SK-N-MC (cell line): Measurements from ENCODE around the gene TCF7L2.

ENCODE experiments used
- EZH2 ChIP-seq: fragments of 200-600 bp; sonication (generic); IDR thresholded peaks from one replicate; pipeline ENCODE4 v1.6.1; 2017; ENCODE audit warnings: antibody characterized with exemption
- FOXP2 ChIP-seq: optimal IDR thresholded peaks from 2 replicates; pipeline ENCODE3; 2011; ENCODE audit warnings: mild to moderate bottlenecking, moderate library complexity; ENCODE audit not compliant: insufficient read depth; ENCODE audit errors: extremely low read length, control extremely low read depth
- POLR2AphosphoS5 ChIP-seq: IDR thresholded peaks from 2 replicates; pipeline ENCODE4 v1.6.1; 2012; ENCODE audit warnings: mild to moderate bottlenecking, low read depth, low read length, borderline replicate concordance

DNA sequence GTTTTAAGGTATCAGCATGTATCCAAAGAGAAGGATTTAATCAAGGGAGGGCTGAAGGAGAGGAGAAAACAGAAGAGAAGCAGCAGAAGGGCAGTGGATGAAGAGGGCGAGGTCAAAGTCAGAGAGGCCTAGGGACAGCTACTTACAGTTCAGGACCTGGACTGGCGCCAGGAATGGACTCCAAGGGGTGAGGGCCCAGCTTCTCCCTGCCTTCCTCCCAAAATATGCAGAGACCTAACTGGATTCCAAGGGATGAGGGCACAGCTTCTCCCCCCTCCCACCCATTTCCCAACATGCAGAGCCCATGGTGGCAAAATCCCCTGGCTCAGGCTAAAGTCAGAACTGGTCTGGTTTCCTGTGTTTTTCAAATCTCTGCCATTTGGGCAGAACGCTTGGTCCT is 3.4 kb upstream of the TCF7L2 start:
- TF ChIP-seq POLR2AphosphoS5 (no peak), EZH2 (no peak), FOXP2 (no peak)
